GM12878 (cell line): ENCODE results near the gene CRYAB. TPM values are rescaled to one million over a fixed set of nuclear protein-coding genes. Genes with fewer than 3 reads are reported as not detected.
A peak's percentile ranks its signal among the peaks of the same experiment; 100 is the strongest.

Experiments used
- ATAC-seq: fragments of 200-7000 bp; cut with Tn5 transposase; 3 replicates; pipeline ENCODE4 v1.9.1; 2020; ENCODE audit warnings: mild to moderate bottlenecking, moderate library complexity
- BruUV-seq: library from RNA; stranded (reverse); fragments of 400-500 nt; replicated peaks from 2 replicates; lab custom pipeline; 2021; lab: Mats Ljungman, UMichigan
- CTCF ChIA-PET: fragments of 300-600 bp; sonication (Branson Sonifier 250); formaldehyde crosslinking; extraction: SDS; loops from one replicate; lab custom pipeline; 2021; ENCODE audit warnings: inconsistent platforms; lab: Yijun Ruan, JAX
- POLR2A ChIA-PET: fragments of 350-600 bp; formaldehyde crosslinking; extraction: SDS; loops from one replicate; lab custom pipeline; 2021; ENCODE audit warnings: inconsistent platforms; lab: Charles Lee
- RAD21 ChIA-PET: fragments of 300-600 bp; sonication (Branson Sonifier 250); formaldehyde crosslinking; loops from one replicate; lab custom pipeline; 2023; ENCODE audit warnings: antibody characterized with exemption; ENCODE audit not compliant: unreplicated experiment; lab: Charles Lee
- SMC1A ChIA-PET: fragments of 300-600 bp; sonication (Branson Sonifier 250); formaldehyde crosslinking; loops from one replicate; lab custom pipeline; 2023; ENCODE audit not compliant: unreplicated experiment, uncharacterized antibody; lab: Charles Lee
- DNase-seq: peaks from one replicate; pipeline ENCODE4 v3.0.0-alpha.2; 2011; ENCODE audit warnings: low read depth, low spot score
- FAIRE-seq: peaks from 3 replicates; lab custom pipeline; 2011; peaks lifted over from hg19 to GRCh38; lab: Jason Lieb, UNC
- H2AFZ ChIP-seq: 2 replicates; pipeline ENCODE4 v1.6.0; 2011; ENCODE audit warnings: low read depth, low read length, control low read depth; ENCODE audit not compliant: control insufficient read depth
- H3K27ac ChIP-seq: 2 replicates; pipeline ENCODE4 v1.5.1; 2011; ENCODE audit warnings: control low read depth; ENCODE audit not compliant: control insufficient read depth, insufficient read depth
- H3K27me3 ChIP-seq, 2 experiments: replicated peaks in 1 of 2; 2 replicates each; pipeline versions ENCODE4 v1.6.0 to v1.6.1; 2011; ENCODE audit warnings: low read length in 1 of 2; ENCODE audit not compliant: control insufficient read depth in 2 of 2, insufficient read depth in 2 of 2
- H3K36me3 ChIP-seq, 2 experiments: 2 replicates each; pipeline ENCODE4 v1.5.1; 2011; ENCODE audit warnings: low read length in 1 of 2; ENCODE audit not compliant: control insufficient read depth in 2 of 2, insufficient read depth in 2 of 2
- H3K4me1 ChIP-seq: 2 replicates; pipeline ENCODE4 v1.6.1; 2011; ENCODE audit warnings: mild to moderate bottlenecking, low read length, moderate library complexity, mixed read lengths; ENCODE audit not compliant: control insufficient read depth, insufficient read depth
- H3K4me2 ChIP-seq: 2 replicates; pipeline ENCODE4 v1.6.0; 2011; ENCODE audit warnings: control low read depth; ENCODE audit not compliant: control insufficient read depth, insufficient read depth
- H3K4me3 ChIP-seq: fragments of 200-600 bp; sonication (generic); 2 replicates; pipeline ENCODE4 v1.5.1; 2016
- H3K79me2 ChIP-seq: 2 replicates; pipeline ENCODE4 v1.6.0; 2011; ENCODE audit warnings: low read length; ENCODE audit not compliant: control insufficient read depth, insufficient read depth
- H3K9ac ChIP-seq: 2 replicates; pipeline ENCODE4 v1.8.0; 2011; ENCODE audit warnings: low read length, control low read depth, mixed read lengths; ENCODE audit not compliant: control insufficient read depth, insufficient read depth
- H3K9me3 ChIP-seq: replicated peaks from 3 replicates; pipeline ENCODE4 v1.5.1; 2011; ENCODE audit warnings: mild to moderate bottlenecking, low read length; ENCODE audit not compliant: control insufficient read depth, insufficient read depth
- H4K20me1 ChIP-seq: 2 replicates; pipeline ENCODE4 v1.6.0; 2011; ENCODE audit not compliant: control insufficient read depth, insufficient read depth
- CREB1 ChIP-seq: IDR thresholded peaks from 2 replicates; pipeline ENCODE4 v1.6.1; 2012; ENCODE audit warnings: low read depth, mild to moderate bottlenecking, inconsistent platforms
- GATAD2B ChIP-seq: fragments of 450-650 bp; conservative IDR thresholded peaks from 2 replicates; pipeline ENCODE4 v1.6.1; 2017; ENCODE audit warnings: low read depth, mild to moderate bottlenecking, moderate library complexity
- HDGF ChIP-seq: fragments of 450-650 bp; IDR thresholded peaks from 2 replicates; pipeline ENCODE4 v1.6.1; 2016; ENCODE audit warnings: antibody characterized with exemption
- IKZF1 ChIP-seq: fragments of 450-650 bp; conservative IDR thresholded peaks from 2 replicates; pipeline ENCODE4 v1.6.1; 2017; ENCODE audit warnings: antibody characterized with exemption, mild to moderate bottlenecking
- NBN ChIP-seq: fragments of 450-650 bp; IDR thresholded peaks from 2 replicates; pipeline ENCODE4 v1.6.1; 2016
- NFYA ChIP-seq: IDR thresholded peaks from 2 replicates; pipeline ENCODE4 v1.6.1; 2011; ENCODE audit warnings: low read depth, mild to moderate bottlenecking, low read length, improper control_type of control experiment, borderline replicate concordance
- NKRF ChIP-seq: fragments of 450-650 bp; conservative IDR thresholded peaks from 2 replicates; pipeline ENCODE4 v1.6.1; 2017; ENCODE audit warnings: mild to moderate bottlenecking, moderate library complexity
- PML ChIP-seq: IDR thresholded peaks from 2 replicates; pipeline ENCODE4 v1.6.1; 2012; ENCODE audit warnings: low read length, inconsistent platforms
- SMAD1 ChIP-seq: fragments of 450-650 bp; IDR thresholded peaks from 2 replicates; pipeline ENCODE4 v1.6.1; 2018; ENCODE audit warnings: mild to moderate bottlenecking, low read depth; ENCODE audit not compliant: partially characterized antibody
- SUPT20H ChIP-seq: IDR thresholded peaks from 2 replicates; pipeline ENCODE4 v1.6.1; 2011; ENCODE audit warnings: low read depth, mild to moderate bottlenecking, low read length, moderate library complexity, borderline replicate concordance; ENCODE audit not compliant: control insufficient read depth
- ZBTB33 ChIP-seq: fragments of 450-650 bp; IDR thresholded peaks from 2 replicates; pipeline ENCODE4 v1.6.1; 2017; ENCODE audit warnings: mild to moderate bottlenecking
- WGBS: methylation state at CpG from one replicate; pipeline ENCODE4 v1.1.6; 2016; ENCODE audit warnings: low lambda C conversion rate; ENCODE audit not compliant: insufficient replicate concordance, insufficient coverage; ENCODE audit errors: missing lambda C conversion rate; 5-methylcytosine and 5-hydroxymethylcytosine counted together
- in situ Hi-C: fragments of 300-500 bp; cut with MboI; formaldehyde crosslinking; loops from 9 replicates; pipeline ENCODE4 v1.14.3; 2018; ENCODE audit warnings: mixed read lengths
- intact Hi-C: fragments of 100-400 bp; cut with micrococcal nuclease; formaldehyde crosslinking; loops from one replicate; pipeline ENCODE4 v1.14.2; 2022; ENCODE audit not compliant: unreplicated experiment
- polyA plus RNA-seq, 11 experiments: library from polyadenylated mRNA; depleted of rRNA in 4 of 11; unstranded in 6 of 11; stranded (reverse) in 5 of 11; fragments of >200 nt; fragmentation: Nextera tagmentation in 4 of 11; fragmentation: Illumina TruSeq in 1 of 11; extraction: Ambion mirVana in 4 of 11; extraction: Trizol in 1 of 11; gene quantifications; 1 replicate in 1 of 11; 2 replicates in 10 of 11; pipeline versions ENCODE4 v1.2.1 to v1.2.3, GENCODE V29; 2011 to 2016; ENCODE audit warnings: inconsistent platforms in 2 of 11, missing spikeins in 2 of 11, low read depth in 1 of 11
- total RNA-seq, 4 experiments: library from RNA; depleted of rRNA in 3 of 4; stranded (reverse); fragments of >200 nt in 3 of 4; fragmentation: Illumina TruSeq in 1 of 4; extraction: Trizol in 1 of 4; gene quantifications; 2 replicates each; pipeline versions ENCODE4 v1.2.1 to v1.2.3, GENCODE V29; 2013 to 2021

Gene CRYAB
- total and polyA plus RNA-seq, 10 of the 15 experiments (the other 5 are each of a cell fraction or from before 2014, with no cell fraction given): 0.72 to 1.0 TPM; not detected in 8

- H3K27ac ChIP-seq: peak overlapping the region; percentile 72
- ChIA-PET SMC1A (interaction anchor here (0.6 to 3.2 kb wide), 11 partner anchors 8 to 644 kb away, joined by 3 to 14 read pairs (median 4); no protein-coding TSS in a partner anchor), RAD21 (interaction anchor here (0.6 to 2.5 kb wide), 17 partner anchors 8 to 765 kb away, joined by 3 to 13 read pairs (median 3); partner anchors contain the start of gene CFAP68), POLR2A (interaction anchor here (0.6 to 1.4 kb wide), 12 partner anchors 9 to 1554 kb away, joined by 3 to 12 read pairs (median 3); no protein-coding TSS in a partner anchor), CTCF (interaction anchor here (0.6 to 3.2 kb wide), 16 partner anchors 10 to 409 kb away, joined by 3 to 21 read pairs (median 4); partner anchors contain the start of genes CFAP68 and SIK2)
- no peaks in the 10 kb centered on the region for H3K9me3 ChIP-seq
- no peak for DNase-seq
- no peaks in the 10 kb centered on the region for H4K20me1 ChIP-seq
- ATAC-seq: no peak
- peak overlapping the region; percentile 79 for H3K4me3 ChIP-seq
- H3K27me3 ChIP-seq: no peaks in the 10 kb centered on the region
- peaks cover 0 to 4% of the 10 kb centered on the region in 2 experiments; a peak in 1 of 4 replicates for H3K36me3 ChIP-seq
- peak overlapping the region; percentile 64 for H3K9ac ChIP-seq
- FAIRE-seq: no peak
- in situ Hi-C loops (no loop called here), intact Hi-C loops (loop anchor here (10.0 kb wide), 1 partner anchor 353 kb away; the partner anchor contains the start of gene PTS)
- 74% methylated on average over 5 of the region's 5 CpGs for WGBS
- H3K4me1 ChIP-seq: peaks cover 4% of the 10 kb centered on the region; the same call in 1 of the 2 replicates
- peak overlapping the region; percentile 91 for H3K4me2 ChIP-seq
- H2AFZ ChIP-seq: peak overlapping the region; percentile 93
- BruUV-seq: no TSS peak
- peaks cover 10% of the 10 kb centered on the region for H3K79me2 ChIP-seq
- no peak for TF ChIP-seq CREB1
- no peak for TF ChIP-seq NKRF
- TF ChIP-seq SMAD1: peak; percentile 50
- no peak for TF ChIP-seq SUPT20H
- TF ChIP-seq HDGF: peak; percentile 20; the same call in 1 of the 2 replicates
- no peak for TF ChIP-seq IKZF1
- TF ChIP-seq ZBTB33: no peak
- no peak for TF ChIP-seq PML
- TF ChIP-seq NBN: 0 out of 2 replicates have a peak, but pooled peaks have one; percentile 6
- TF ChIP-seq NFYA: no peak
- no peak for TF ChIP-seq GATAD2B
Measured at GRCh38 chr11:111871693-111872161, 39.8 kb downstream of the CRYAB start.
